HG03135 (cell line): ENCODE data around the gene WDR7.

ENCODE experiments used
- ATAC-seq: cut with Tn5 transposase; IDR thresholded peaks from one replicate; pipeline ENCODE4 v1.9.1; 2021; ENCODE audit warnings: mild to moderate bottlenecking, moderate library complexity; ENCODE audit not compliant: unreplicated experiment

The WDR7 gene

DNA sequence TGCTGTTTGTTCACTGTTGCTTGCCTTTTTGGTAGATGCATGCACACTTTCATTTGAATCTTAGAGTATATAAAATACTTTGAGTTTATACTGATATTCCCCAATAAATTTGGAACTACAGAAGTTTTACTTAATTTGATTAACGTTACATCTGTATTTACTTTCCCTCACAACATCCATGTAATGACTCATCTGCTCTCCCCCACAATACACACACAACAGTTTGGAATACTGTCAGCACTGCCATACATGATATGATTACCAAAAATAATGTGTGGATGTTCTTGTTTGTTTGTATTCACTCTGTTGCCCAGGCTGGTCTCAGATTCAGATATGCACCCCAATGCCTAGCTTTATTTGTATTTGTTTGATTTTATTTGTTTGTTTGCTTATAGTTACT, 144.2 kb downstream of the WDR7 start:
- no peak for ATAC-seq

GRCh38 chr18:56799756-56800155, 148.6 kb downstream of the WDR7 start:
- no peak for ATAC-seq

- ATAC-seq = no peak
Measured at GRCh38 chr18:56803051-56803450, 151.9 kb downstream of the WDR7 start.

- no peak for ATAC-seq
Measured at GRCh38 chr18:56804395-56804794, 153.2 kb downstream of the WDR7 start.

DNA sequence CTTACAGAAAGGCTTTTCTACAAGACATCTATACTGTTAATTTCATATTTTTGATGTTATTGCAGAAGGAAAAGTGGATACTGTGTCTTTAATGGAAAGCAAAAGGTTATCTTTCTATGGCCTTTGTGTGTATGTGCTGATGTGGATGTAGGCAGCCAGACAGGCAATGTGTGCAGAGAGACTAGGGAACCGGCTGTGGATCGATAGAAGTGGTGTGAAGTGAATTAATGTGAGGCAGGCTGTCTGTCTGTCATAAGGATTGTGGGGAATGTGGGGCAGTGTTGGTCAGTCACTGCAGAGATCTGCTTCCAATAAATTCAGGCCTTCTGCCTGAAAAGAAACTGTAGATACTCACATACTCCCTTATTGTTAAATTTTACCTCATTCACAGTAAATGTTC, 156.7 kb downstream of the WDR7 start:
- ATAC-seq = no peak

- no peak for ATAC-seq
Measured at GRCh38 chr18:56812674-56813073, 161.5 kb downstream of the WDR7 start.

DNA sequence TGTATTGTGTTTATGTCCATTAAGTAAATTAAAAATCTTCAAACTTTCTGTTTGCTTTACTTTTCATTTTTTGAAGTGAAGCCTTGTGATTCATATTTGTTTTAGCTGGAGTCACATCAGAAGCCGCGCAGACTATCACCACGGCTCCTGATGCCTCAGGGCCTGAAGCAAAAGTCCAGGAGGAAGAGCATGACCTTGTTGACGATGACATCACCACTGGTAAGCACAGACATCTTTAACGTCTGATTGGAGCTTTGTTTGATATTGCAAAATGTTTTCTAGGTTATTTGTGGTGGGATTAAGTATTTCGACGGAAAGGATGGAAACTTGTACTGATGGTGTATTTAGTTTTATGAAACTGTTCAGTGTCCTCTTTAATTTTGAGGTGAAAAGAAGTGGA, 164.8 kb downstream of the WDR7 start:
- ATAC-seq = no peak

DNA sequence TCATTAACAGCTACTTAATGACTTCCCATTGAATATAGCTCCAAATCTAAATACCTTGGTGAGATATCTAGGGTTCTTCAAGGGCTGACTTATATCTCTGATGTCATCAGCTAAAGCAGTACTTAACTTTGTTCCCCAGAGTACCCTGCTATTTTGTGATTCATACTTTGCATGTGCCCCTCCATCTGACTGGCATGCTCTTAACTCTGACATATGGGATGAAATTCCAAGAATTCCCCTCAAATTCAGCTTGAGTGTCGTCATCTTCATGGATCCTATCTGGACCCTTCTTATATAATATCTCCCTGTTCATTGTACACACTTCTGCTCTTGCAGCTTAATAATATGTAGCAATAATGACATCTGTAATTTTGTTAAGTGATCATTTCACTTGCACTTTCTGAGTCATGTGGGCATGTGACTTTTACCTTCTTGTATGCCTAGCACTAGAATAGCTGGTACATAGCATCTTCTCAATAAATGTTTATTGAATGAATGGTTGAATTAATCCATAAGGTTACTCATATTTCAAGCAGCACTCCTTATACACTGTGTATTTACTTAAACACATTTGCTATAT, 172.9 kb downstream of the WDR7 start:
- ATAC-seq = no peak

DNA sequence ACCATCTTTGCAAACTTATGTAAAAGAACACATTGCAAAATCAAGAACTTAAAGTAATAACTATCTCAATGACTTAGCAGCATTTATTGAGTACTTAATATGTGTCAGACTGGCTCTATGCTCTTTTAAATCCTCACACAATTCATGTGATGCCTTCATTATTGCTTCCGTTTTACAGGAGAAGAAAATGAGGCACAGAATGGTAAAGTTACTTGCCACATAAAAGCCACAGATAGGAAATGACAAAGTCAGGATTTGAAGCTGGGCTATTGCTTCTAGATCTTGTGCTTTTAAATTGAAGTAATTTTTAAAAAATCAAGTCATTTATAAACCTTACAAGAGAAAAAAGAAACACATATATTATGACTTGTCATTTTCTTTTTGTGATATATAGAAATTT, 174.2 kb downstream of the WDR7 start:
- ATAC-seq = no peak

GRCh38 chr18:56825878-56826277, 174.7 kb downstream of the WDR7 start:
- no peak for ATAC-seq

- ATAC-seq = no peak
Measured at GRCh38 chr18:56831988-56832387, 180.8 kb downstream of the WDR7 start.

GRCh38 chr18:56835331-56835730, 184.2 kb downstream of the WDR7 start:
- ATAC-seq = no peak

DNA sequence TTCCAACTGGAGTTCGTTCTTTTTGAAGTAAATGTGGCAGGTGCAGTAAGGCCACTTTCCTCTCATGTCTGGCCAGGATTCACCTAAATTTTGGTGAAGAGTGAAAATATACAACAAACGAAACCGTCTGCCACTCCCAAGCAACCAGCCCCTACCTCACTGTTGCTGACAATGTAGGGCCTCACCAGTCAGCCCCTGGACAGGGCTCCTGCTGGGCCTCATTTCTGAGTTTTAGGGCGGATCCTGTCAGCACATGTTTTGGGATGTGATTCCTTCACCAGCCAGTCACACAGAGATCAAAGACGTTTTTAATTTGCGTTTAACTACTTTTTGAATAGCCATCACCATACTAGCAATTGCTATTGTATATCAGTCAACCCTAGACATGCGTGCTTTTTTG, 185.0 kb downstream of the WDR7 start:
- ATAC-seq = no peak

DNA sequence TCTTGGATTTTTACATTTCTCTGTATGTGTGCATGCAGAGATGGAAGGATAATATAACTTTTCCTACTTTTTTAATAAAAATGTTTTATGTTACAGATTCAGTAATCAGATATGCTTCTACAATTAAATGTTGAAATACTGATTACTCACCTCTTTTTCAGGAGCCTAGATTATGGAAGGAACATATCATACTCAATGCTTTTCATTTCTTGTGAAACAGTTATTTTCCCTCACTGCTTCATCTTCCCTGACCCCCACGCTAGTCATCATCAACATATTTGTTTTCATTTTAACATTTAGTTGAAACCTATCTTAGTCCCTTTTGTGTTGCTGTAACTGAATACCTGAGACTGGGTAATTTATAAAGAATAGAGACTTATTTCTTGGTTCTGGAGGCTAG, 190.7 kb downstream of the WDR7 start:
- ATAC-seq = no peak

- ATAC-seq = no peak
Measured at GRCh38 chr18:56843241-56843640, 192.1 kb downstream of the WDR7 start.

DNA sequence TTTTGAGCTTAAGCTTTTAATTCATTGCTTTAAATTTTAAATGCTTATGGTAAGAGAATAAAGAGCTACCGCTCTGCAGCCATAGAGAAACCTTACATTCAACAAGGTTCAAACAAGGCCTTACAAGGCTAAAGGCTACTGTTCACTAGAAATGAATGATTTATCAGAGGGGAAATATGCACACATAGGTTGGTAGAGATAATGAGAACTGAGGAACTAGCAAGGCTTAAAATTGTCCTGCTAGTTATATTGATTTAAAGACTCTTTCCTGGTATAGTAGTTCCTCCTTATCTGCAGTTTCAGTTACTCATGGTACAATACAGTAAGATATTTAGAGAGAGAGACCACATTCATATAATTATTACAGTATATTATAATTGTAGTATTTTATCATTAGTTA, 193.4 kb downstream of the WDR7 start:
- ATAC-seq = no peak

DNA sequence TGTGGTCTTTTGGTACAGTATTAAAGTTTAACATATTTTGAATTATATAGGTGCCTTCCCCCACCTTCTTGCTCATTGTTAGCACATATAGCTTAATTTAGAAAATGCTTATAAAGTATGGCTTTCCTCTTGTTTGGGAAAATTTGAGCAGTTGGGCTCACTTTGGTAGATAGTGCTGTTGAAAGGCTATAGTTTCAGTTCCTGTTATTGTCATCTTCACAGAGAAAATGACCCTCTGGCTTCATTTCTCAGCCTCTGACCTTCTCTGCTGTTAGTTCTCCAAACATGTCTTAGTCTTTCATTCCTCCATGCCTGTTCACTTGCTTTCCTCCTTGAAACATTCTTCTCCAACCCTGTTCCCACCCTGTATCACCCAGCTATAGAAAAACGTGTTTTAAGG, 200.6 kb downstream of the WDR7 start:
- ATAC-seq = peak; percentile 82

DNA sequence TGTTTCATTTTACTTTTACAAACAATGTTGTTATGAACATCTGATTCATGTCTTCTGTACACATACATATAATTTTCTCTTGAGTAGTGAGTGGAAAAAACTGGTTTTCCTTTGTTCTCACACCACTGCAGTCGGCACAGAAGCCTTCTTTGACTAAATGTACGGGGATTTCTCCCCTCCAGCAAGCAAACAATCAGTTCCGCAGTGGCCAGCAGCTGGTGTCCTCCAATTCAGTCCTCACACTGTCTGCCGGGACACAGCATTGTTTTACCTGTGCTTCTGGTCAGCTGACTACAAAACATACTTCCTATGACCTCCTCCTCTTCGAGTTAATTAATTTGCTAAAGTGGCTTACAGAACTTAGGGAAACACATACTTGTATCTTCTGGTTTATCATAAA, 202.8 kb downstream of the WDR7 start:
- ATAC-seq = no peak

GRCh38 chr18:56861244-56861643, 210.1 kb downstream of the WDR7 start:
- no peak for ATAC-seq

- ATAC-seq = peak; percentile 74
Measured at GRCh38 chr18:56869189-56869777, 218.1 kb downstream of the WDR7 start.

GRCh38 chr18:56870982-56871381, 219.8 kb downstream of the WDR7 start:
- ATAC-seq = no peak

DNA sequence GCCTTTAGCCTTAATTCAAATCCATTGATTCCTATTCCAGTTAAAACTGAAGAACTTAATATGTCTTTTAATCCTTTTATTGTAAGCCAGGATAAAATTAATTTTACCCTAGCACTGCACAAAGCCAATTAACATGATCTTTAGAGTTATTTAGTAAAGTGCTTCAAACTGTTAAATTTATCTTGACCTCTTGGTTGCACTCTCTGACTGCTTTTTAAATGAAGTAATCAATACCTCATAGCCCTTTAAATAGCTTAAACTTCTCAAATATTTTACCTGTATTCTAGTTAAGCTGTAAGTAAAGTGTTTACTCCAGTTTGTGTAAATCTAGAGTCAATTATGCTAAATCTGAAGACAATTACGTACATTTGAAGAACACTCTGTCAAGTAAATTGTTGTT, 221.0 kb downstream of the WDR7 start:
- no peak for ATAC-seq

DNA sequence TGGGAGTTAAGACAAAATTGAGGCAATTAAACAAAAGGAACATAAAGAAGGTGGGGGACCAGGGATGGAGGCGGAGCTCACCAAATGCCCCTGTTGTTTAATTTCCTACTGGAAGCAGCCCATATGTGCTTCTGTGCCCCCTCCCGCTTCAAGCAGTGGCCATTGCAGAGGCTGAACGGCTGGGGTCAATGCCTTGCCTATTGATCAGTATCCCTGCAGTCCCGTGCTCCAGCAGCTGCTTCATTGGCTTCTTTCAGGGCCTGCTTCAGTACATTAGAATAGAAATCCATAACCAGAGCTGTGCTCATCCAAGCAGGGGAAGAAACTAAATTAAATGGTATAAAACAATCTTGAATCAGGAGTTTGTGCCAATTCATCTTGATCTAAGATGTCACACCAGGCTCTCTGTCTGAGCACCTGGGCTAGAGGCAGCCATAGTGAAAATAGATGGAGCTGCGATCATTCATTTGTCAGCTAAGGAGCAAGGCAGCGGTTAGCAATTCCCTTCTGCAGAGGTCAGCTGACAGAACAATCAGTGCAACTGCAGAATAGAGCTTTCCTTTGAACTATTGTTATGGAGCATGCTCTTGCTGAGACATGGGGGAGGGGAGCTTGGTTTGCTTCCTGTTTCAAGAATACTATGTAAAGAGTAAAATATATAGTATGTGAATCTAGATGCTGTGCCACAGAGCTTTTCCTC, 222.4 kb downstream of the WDR7 start:
- no peak for ATAC-seq
